Activated naive CD4-positive, alpha-beta T cell (primary cell): ENCODE measurements around the gene CHSY3.

Experiments
- DNase-seq, 4 experiments: peaks; one replicate each; lab custom pipeline; 2025; lab: John Stamatoyannopoulos, UW

The CHSY3 gene

DNA sequence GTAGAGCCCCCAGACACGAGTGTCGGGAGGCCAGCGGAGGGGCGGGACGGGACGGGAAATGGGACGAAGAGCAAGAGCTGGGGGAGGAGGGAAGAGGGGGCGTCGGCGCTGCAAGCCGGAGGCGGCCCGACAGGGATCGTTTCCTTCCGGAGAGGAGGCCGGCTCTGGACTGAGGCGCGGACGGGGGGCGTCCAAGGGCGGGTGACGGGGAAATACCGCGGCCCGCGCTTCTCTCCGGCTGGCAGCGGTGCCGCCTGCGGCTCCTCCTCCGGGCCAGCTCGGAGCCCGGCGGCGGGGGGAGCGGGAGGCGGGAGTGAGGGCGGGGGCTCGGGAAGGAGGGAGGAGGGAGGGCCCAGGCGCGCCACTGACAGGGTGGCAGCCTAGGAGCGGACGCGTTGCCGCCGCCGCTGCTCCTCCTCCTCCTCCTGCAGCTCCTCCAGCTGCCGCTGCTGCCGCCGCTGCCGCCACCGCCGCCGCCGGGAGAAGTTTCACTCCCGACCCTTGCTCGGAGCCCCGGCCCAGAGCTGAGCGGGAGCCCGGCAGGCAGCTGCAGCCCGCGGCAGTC is at the start of gene CHSY3:
CHSY3 (plus strand) TSS at position 364 of the 565 bp plus-strand sequence.
- DNase-seq, result no peak

DNA sequence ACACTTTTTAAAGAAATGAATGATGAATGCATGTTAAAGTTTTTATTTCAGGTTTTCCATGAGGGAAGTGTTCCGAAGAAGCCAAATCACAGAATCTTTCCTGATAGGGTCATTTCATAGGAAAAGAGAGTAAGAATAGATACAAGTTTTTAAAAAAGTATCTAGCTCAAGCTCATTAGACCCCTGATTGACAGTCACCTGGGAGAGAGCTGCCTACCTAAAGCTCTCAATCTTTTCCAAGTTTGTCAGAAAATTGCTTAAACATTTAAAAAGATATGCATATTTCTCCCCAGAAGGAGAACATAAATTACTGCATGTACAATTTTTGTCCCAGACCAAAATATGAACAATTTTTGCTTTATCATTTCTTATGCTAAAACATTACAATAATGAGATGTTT is 47.9 kb upstream of the CHSY3 start:
- no peak for DNase-seq

DNA sequence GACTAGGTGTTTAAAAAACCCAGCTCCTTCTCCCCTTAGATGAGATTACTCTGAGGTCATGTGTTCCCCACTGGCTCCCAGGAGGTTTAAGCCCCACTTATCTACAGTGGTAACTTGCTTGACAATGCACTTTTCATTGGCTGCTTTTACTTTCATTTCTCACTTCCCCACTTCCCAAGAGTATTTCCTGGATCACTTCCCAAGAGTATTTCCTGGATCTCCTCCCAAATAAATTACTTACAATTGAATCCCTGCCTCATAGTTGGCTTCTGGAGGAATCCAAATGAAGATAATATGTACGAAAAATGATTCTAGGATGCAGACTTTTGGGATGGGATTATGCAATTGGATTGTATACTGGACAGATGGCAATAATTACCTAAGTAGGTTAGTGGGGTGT is 47.1 kb upstream of the CHSY3 start:
- no peak for DNase-seq

DNA sequence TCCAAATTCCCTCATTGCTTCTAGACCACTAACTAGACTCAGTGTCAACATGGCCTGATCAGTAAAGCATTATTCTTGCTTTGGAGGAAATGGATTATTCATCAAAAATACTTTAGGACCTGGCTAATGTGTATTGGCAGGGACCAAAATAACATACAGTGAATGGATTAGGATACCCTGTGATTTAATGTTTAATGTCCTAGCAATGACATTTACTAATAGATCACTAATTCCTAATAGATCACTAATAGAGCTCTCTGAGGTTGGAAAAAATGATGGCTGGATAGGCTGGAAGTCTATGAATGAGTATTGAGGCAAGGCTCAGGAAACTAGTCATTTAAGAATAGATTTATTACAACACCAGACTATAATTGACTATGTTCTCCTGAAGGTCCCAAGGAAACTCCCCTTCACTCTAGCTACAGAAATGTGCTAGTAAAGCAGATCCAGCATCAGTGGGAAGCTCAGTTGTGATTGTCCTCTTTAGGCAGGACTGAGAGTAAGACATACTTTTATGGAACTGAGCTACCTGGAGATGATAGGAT is 46.1 kb upstream of the CHSY3 start:
- no peak for DNase-seq

DNA sequence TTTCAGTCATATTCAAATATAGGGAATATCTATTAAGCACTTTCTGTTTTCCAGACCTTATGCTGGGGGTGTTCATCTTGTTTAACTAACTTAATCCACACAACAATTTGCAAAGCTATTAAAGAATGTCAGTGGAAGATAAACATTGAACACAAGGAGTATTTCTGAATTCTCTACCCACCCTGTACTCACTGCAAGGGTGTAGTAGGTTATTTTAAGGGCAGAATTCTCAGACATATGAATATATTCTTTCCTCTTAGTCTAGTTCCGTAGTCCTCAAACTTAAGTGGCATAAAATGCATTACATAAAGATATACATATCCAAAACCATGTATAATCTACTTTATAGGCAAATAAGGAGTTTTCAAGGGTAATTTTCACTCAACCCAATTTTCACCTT is 19.9 kb upstream of the CHSY3 start:
- DNase-seq, result no peak

DNA sequence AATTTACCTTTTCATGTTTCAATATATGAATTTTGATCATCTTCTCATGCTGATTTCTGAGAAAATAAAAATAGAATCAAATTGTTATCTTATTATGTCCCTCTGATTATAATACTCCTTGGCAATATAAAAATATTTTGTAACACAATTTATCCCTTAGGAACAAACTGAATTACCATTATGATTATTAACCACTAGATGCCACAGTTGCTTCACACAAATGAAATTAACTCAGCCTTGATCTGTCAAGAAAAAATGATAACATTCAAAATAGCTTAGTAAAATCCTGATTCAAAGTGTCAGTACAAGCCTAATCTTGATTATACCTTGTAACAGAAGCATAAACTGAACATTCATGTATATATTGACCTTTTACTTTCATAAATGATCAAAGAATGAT is 4.8 kb upstream of the CHSY3 start:
- DNase-seq, result no peak

DNA sequence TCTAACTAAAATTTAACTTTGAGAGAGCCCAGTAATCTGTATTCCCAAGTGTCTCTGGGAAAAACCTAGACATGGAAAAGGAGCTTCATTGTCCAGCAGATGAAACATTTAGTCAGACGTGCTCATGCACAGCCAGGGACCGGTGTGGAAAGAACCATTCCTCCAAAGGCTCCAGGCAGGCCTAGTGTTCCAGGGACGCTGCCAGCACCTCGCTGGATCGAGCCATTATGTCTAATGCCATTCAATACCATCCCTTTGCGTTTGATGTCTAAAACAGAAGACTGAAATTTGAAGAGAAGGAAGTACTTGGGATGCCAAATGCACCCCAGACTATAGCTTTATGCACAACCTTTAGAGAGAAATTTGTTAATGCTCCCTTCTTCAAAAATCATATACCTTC is 1.4 kb upstream of the CHSY3 start:
- no peak for DNase-seq

DNA sequence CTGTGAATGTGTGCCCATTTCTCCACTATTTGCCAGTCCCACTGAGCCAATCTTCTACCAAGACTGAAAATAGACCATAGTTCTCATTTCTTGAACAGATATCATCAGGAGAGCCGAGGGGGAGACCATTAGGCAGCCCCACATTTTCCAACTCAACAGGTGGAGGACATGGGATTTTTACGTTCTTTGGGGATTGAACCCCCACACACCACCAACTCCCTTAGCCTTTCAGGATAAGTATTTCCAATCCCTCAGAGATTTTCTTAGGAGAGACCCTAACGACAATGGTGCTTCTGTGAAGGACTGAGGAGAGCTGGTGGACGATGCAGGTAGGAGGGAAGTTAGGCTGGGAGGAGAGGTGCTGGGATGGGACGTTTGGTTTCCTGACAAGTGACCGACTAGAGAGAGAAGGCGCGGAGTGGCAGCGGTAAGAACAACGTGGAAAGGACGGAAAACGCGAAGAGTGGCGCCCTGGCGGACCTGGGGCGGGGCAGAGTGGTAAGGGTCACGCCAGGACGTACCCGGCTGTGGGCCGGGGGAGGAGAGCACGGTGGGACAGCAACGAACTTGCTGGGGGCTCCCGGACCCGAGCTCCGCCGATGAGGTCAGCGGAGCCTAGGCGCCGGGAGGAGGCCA is 681 bp upstream of the CHSY3 start:
- no peak for DNase-seq

DNA sequence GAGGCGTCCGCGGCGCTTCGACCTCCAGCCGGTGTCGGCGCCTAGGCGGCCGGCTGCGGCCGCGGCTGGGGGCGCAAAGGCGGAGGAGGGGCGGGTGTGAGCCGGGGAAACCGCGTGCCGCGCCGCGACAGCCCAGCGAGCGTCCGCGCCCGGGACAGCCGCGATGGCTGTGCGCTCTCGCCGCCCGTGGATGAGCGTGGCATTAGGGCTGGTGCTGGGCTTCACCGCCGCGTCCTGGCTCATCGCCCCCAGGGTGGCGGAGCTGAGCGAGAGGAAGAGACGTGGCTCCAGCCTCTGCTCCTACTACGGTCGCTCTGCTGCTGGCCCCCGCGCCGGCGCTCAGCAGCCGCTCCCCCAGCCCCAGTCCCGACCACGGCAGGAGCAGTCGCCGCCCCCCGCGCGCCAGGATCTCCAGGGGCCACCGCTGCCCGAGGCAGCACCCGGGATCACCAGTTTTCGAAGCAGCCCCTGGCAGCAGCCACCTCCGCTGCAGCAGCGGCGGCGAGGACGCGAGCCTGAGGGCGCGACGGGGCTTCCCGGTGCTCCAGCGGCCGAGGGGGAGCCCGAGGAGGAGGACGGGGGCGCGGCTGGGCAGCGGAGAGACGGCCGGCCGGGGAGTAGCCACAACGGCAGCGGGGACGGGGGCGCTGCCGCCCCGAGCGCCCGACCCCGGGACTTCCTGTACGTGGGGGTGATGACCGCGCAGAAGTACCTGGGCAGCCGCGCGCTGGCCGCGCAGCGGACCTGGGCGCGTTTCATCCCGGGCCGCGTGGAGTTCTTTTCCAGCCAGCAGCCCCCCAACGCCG is 605 bp downstream of the CHSY3 start:
- DNase-seq, result no peak

DNA sequence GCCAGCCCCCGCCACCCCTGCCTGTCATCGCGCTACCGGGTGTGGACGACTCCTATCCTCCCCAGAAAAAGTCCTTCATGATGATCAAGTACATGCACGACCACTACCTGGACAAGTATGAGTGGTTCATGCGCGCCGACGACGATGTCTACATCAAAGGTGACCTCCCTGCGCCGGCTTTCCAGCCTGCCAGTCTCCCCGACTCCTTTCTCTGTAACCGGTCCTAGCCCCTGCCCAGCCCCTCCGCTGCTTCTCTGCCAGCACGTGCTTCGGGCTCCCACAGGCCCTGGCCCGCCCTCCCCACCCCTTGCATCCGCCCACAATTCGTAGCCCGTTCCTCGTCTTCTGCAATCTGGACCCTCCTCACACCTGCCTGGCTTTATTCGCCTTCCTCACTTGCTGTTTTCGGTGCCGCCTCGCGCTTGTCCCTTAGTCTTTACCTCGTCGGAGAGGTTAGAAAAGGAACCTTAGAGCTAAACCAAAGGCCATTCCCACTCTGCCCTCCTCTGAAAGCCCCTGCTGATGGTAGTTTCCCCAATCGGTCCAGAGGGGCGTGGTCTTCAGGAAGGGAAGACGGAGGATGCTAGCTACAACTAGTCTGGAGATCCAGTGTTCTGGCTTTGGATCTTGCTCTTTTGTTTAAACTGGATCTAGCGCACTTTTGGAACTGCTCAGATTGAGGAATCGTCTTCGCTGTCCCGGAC is 1.4 kb downstream of the CHSY3 start:
- no peak for DNase-seq

DNA sequence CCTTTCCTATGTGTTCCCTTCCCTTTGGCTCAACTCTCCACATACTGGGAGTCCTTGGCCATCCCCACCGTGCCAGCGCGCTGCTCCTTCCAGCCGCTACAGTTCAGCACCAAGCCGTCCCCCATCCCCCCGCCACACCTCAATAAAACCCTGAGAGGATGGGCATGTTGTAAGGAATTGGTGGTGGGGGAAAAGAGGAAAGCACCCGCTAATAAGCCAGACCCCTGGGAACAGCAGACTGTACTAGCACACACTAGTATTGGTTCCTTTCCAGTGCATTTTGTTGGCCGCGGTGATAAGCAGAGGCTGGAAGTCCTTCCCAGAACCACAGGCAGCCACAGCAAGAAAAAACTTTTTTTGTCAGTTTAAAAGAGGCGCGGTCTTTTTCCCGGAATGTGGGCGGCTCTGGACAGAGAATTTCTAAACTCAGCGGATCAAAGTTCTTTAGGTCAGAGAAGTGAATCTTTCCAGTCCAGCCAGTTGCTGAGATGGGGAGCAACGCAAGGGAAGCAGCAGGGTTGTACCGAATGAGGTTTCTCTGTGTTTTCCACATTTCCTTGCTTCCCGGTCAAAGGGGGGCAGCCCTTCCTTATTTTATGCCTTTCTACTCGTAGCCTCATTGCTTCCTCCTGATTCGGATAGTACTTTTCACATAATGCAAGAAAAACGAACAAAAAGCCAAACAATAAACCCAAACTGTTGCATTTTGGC is 2.1 kb downstream of the CHSY3 start:
- no peak for DNase-seq

DNA sequence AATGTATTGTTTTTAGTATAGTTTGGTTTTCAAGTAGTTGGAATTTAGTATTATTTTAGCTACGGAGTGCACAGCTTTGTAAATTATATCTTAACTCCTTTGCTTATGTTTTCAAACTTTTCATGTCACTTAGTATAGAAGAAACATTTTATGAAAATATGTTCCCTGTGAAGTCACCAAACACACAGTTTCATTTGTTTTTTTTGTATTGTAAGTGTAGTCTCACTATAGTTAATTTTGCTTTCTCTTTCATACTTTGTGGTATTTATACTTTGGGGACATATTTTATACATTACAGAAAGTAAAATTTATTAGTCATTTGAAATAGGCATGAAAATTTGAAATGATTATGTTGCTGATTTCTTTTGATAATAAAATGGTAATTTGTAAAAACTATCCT is 5.0 kb downstream of the CHSY3 start:
- no peak for DNase-seq

DNA sequence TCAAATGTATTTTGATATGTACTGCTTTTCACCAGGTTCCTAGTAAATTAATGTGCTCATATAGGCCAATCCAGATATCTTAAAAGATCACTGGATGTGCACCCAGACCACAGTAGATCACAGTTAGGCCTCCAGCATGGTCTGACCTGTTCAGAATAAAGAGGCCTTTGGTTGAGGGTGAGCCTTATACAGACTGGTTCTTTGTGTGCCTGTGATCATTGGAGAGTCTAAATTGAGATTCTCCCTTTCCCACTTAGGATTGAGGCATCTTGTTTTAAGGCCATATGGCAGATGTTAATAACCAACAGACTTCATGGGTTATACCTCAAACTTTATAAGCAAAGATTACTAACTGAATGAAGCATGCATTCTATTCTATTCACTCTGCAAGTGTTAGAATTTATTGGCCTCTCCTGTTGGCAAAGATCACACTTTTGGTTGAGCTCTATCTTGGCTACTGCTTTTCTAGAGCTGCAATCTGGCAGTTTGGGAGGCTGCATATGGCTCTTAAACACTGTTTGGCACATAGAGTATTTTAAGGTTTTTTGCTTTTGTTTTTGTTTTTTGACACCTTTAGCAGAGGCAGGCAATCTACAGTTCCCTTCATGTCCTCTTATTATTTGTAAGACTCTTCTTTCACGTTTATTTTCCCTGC is 8.5 kb downstream of the CHSY3 start:
- no peak for DNase-seq

DNA sequence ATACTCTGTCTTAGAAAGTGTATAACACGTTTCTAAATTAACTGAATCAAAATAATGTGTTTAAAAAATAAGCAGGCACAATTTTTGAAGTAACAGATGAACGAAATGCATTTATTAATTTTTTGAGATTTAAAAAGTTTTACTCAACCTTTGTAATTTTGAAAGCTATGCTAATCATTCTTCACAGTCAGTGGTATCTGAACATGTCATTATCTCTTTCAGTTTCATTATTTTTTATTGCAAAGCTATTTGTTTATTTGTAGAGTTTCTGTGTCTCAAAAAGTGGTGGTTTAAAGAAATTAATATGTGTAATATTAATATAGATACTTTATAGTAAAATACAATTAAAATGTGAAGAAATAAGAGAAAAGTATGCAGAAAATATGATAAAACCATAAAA is 11.2 kb downstream of the CHSY3 start:
- DNase-seq, result no peak

DNA sequence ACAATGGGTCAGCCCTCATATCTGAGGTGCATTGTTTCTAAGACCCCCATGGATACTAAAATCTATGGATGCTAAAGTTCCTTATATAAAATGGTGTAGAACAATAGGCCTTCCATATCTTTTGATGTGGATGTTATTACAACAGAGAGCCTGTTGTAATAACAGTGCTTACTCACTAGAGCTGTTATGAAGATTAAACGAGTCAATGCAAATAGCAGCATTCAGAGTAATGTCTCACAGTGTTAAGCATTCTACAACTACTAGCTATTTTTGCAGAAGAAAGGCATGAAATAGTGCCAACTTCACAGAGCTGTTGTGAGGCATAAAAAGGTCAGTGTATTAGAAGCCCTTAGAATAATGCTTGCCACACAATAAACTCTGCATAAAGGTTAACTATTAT is 13.0 kb downstream of the CHSY3 start:
- DNase-seq, result no peak

DNA sequence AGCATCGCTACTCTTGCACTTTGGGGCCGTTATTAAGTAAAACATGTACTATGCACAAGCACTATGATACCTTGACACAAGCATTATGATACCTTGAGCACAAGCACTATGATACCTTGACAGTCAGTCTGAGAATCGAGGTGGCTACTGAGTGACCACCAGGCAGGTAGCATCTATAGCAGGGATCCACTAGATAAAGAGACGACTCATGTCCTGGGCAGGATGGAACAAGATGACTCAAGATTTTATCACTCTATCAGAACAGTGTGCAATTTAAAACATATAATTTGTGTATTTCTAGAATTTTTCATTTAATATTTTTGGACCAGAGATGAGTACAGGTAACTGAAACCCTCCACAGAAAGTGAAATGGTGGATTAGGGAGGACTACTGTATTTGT is 16.9 kb downstream of the CHSY3 start:
- no peak for DNase-seq

DNA sequence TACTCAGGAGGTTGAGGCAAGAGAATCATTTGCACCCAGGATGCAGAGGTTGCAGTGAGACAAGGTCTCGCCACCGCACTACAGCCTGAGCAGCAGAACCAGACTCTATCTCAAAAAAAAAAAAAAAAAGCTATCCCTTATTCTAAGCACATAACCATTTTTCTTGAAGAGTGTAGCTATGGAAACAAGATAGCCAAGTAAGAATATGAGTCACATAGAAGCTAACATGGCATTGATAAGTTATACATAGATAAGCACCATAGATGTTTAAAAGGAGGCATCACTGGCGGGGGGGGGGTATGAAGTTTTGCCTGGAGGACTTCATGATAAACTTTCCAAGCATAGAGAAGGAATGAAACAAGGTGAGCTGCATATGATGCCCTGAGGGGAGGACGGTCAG is 26.0 kb downstream of the CHSY3 start:
- DNase-seq, result no peak

DNA sequence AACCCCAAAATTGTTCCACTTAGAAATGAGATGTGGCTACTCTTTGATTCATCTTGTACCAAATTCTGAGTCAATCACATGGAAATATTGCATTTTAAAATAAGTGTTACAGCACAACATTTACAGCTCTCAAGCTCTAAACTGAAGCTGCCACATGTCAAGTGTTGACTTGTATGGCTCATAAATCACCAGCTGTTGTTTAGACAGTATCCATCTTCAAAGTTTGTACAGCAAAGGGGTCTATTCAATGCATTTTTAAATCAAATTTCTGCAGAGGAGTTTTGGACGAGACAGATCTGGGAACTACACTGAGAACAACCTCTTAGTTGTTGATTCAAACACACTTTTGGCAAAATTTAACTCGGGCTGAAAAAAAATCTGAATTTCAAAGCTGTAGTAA is 31.4 kb downstream of the CHSY3 start:
- no peak for DNase-seq

DNA sequence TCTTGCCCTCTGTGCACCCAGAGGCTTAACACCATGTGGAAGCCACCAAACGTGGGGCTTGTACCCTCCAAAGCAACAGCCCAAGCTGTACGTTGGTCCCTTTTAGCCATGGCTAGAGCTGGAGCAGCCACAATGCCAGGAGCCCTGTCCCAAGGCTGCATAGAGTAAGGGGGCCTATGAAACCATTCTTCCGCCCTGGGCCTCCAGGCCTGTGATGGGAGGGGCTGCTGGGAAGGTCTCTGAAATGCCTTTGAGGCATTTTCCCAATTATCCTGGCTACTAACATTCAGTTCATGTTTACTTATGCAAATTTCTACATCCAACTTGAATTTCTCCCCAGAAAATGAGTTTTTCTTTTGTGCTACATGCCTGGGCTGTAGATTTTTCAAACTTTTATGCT is 33.8 kb downstream of the CHSY3 start:
- DNase-seq, result no peak

DNA sequence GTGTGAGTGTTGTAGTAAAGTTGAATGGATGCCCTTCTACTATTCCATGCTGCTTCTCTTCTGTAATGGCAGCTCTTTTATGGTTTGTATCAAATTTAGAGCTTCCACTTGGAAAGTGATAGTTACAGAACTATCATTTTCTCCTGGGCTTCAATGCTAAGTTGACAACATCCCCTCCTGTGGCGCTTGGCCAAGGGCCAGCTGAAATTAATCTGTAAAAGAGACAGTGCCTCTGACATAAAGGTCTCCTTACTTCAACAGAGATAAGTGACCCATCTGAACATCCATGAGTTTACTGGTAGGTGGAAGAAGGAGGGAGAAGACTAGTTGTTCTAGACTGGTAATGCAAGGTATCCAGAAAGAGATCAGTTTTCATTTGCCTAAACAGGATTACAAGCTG is 39.7 kb downstream of the CHSY3 start:
- DNase-seq, result no peak

DNA sequence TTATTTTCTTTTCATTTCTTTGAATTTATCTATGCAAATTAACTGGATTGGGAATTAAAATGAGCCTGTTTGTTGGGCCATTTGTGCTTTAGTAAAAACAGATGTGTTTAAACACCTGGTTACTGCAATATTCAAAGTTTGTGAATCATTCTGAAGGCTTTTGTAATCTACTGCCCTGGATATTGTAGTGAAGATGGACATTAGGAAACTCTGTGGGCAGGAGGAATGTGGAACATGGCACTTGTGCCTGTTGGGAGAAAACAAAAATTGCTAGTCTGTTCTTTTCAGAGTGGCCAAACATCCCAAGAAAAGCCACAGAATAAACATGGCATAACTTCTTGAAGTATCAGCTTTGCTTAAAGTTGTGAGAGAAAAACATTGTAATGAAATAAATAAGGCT is 40.8 kb downstream of the CHSY3 start:
- DNase-seq, result no peak
